Inflammatory macrophage treated with lipopolysaccharide for 1 hour (primary cell): ENCODE data around the gene MCTP1.

Experiments
- DNase-seq, 2 donors: peaks; one replicate each; pipeline ENCODE4 v3.0.0-alpha.2; 2020 to 2022

Gene MCTP1

DNA sequence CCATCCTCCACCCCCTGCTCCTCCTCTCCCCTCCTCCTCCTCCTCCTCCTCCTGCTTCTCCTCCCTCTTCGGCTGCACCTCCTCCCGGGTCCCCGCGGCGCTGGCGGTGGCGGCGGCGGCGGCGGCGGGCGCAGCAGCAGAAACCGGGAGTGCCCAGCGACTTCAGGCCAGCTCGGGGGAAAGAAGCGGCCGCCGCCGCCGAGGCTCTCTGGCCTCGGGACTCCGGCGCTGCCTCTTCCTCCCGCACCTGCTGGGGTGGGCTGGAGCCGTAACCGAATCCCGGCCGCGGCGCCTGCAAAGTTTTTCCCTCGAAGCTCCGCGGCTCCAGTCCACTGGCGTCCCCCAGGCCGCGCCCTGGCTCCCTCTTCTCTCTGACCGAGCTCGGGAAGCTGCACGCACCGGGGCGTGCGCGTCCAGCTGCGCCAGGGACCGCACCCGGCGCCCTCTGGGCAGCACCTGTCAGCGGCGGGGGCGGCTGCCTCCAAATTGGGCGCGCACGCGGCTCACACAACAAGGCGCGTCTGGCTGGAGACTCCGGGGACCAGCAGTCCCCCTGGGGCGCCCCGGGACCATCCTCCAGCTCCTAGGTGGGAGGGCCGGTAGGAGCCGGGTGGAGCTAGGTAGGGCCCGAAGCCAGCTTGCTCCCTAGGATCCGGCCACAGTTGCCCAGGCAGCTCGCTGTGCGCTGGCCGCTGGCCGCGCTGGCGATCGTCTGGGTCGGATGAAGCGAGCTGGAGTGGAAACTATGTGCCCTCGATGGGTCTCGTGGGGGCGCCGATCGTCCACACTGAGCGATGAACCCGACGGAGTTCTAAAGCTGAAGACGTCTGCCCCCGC is at the start of gene MCTP1:
TSS of gene MCTP1 (minus strand) at position 523 of the 837 bp plus-strand sequence.
- DNase-seq, result no peak

- DNase-seq, result no peak
These were observed 47.3 kb upstream of the MCTP1 start for GRCh38 chr5:95332158-95332557.

GRCh38 chr5:95331358-95331757 is 46.5 kb upstream of the MCTP1 start:
- no peak for DNase-seq

DNA sequence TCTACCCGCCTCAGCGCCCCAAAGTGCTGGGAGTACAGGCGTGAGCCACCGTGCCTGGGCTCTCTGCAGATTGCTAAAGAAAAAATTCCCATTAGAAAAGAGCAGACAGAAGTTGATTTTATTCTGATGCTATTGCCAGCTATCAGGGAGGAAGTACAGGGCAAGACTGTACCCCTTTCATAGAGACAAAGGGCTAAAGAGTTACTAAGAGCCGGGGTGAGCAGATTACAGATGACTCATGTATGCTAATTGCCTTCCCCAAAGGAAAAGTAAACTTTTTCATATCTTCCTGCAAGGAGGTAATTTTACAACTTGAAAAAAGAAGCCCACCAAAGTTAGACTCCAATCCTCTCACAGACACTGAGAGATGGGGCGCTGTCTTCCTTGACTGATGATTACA is 42.3 kb upstream of the MCTP1 start:
- no peak for DNase-seq

GRCh38 chr5:95317687-95318086 is 32.8 kb upstream of the MCTP1 start:
- no peak for DNase-seq

DNA sequence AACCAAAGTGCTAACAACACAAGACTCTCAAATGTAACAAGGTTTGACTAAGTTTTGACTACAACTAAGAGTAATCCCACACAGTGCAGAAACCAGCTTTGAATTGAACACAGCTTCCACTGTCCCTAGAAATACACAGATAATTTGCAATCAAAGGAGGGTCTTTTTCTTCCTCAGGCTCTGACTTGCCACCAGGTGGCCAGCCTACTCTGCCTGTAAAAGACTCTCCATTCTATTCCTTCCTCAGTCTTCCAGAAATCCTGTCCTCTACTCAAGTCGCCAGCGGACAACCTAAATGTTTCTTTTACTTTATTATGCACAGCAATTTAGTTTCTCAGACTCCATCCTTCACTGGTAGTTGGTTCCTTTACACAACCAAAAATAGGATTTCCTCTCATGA is 32.2 kb upstream of the MCTP1 start:
- DNase-seq, result no peak

- DNase-seq, result no peak
These were observed 19.8 kb upstream of the MCTP1 start for GRCh38 chr5:95304711-95305110.

GRCh38 chr5:95298651-95299050 is 13.8 kb upstream of the MCTP1 start:
- peak; percentile 59 for DNase-seq

GRCh38 chr5:95296291-95296690 is 11.4 kb upstream of the MCTP1 start:
- no peak for DNase-seq

GRCh38 chr5:95285409-95285755 is 488 bp upstream of the MCTP1 start:
- no peak for DNase-seq

DNA sequence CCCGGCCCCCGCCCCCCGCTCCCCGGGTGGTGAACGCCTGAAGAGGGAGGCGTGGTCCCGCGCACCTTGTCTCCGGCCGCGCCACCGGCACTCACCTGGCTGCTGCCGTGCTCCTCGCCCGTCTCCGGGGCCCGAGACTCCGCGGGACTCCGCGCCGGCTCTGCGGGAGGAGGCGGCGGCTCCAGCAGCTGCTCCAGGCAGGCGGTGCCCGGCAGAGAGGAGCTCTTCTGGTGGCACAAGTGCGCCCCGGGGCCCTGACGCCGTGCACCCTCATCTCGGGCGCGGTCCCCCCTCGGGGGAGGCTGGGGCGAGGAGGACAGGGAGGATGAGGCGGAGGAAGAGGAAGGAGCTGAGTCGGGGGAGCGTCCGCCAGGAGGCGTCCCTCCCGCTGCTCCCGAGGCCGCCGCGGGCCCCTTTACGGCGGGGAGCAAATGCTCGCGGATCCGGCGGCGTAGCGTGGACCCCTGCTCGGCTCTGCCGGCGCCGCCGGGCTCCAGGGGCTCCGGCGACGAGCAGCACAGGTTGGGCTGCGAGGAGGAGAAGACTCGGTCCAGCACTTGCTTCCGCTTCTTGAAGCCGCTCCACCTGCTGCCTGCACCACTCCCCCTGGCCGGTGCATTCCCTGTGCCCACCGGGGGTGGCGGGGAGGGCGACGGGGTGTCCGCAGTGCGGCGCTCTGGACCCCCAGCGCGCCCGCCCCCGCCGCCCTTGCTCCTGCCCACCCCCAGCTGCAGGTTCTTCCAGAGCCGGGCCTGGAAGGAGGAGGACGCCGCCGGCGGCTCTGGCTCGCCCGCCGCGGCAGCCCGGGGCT is 928 bp downstream of the MCTP1 start:
- peak in 1 of 2 donors; percentile 29 for DNase-seq

DNA sequence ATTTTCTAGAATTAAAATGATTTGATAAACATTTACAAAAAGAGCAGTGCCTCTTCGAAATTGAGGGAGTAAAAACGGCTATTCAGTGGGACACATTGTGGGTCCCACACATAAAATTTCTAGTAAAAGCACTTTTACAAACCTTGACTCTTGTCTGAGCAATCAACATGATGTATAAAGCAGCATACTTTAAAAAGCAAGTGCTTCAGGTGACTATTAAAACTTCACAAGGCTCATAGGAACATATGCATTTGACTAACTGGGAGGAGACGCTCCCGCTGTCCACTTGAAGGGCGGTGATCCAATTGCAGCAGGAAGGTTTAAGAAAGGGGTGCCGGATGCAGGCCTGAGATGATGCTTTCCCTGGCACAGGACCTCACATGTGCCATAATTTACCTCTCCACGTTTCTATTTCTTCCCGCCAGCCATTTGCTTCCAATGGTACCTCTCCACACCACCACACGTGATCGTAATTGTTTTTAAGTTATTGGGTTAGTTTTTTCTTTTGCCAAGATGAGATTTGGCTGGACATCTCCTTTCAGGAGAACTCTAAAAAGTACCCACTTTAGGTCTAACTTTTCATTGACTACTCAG is 1.8 kb downstream of the MCTP1 start:
- no peak for DNase-seq

GRCh38 chr5:95281226-95281625 is 3.7 kb downstream of the MCTP1 start:
- DNase-seq, result no peak

- no peak for DNase-seq
These were observed 4.3 kb downstream of the MCTP1 start for GRCh38 chr5:95280401-95281095.

DNA sequence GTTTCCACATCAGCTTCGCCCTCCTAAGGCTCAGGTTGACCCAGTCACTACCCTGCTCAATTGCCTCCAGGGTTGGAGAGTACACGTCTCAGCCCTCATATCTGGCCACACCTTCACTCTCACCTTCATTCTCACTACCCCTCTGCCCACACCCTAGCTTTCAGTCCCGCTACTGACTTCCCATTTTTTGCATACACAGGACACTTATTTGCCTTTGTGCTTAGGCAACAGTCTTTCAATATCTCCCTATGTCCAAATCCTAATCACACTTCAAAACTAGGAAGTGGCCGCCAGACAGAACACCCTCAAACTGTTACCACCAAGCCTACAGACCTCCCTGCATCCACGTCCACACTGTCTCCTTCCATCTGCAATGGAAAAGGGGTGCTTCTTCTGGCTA is 10.9 kb downstream of the MCTP1 start:
- DNase-seq, result peak in 1 of 2 donors; percentile 60

DNA sequence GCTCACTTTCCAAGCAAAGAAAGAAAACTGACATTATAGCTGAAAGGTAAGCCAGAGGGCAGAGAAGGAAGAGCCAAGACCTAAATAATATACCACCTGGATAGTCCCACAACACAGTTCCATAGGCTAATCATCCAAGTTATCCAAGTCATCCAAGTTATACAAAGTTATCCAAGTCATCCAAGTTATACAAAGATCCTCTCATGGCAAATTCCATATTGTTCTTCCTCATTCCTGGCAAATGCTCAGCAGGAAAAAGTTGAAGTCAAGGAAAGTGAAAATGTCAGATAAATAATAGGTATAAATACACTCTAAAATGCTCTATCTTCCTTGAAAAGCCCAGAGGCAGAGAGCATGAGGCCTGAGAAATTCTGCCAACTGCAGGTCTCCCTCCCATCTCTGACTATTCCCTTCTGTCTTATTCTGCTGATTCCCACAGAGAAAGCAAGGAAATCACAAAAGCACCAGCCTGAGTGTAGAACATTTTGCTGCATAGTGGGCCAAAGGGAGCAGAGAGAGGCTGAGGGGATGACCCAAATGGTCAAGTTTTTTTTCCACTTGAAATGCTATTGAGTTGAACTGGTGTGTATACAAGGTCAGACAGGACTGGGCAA is 12.5 kb downstream of the MCTP1 start:
- no peak for DNase-seq

GRCh38 chr5:95262933-95263660 is 21.8 kb downstream of the MCTP1 start:
- DNase-seq, result peak in 1 of 2 donors; percentile 29

- peak; percentile 89 to 92 for DNase-seq
These were observed 23.3 kb downstream of the MCTP1 start for GRCh38 chr5:95261437-95262175.

DNA sequence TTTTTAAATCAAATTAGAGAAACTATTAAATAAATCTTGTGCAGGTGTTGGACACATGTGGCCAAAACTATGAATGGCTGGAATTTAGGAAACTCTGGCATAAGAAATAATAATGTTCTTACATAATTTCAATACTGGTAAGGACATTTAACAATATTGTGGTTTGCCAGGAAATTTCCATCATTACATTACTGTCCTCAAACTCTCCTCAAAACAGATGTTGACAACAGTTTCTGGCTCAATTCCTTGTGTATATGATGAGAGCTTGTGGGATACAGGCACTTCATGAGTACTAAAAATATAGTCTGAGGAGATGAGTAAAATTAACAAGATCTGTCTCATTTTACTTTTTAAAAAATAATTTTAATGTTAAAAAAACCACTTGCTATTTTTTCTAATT is 27.9 kb downstream of the MCTP1 start:
- DNase-seq, result peak; percentile 58 to 60

DNA sequence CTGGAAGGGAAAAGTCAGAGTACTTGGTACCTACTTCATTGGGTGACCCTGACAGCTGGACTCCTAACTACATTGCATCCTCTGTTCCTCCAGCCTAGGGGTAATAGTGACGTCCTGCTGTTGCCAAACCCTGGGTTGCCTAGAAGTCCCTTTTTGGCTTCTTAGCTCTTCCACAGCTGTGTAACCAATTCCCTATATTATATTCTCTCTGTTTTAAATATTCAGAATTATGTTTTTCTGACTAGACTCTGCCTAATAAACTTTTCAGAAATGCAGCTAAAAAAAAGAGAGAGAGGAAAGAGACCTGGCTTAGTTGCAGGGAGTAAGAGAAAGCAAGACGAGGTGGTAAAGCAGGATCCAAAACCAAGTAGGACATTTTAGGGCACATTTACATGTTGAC is 28.4 kb downstream of the MCTP1 start:
- no peak for DNase-seq

GRCh38 chr5:95252801-95253200 is 32.1 kb downstream of the MCTP1 start:
- DNase-seq, result no peak
